OCI-LY1 (cell line): ENCODE data around the gene LMX1B.

Source experiments
- CTCF ChIP-seq: fragments of 200-600 bp; sonication (generic), shearing (Covaris generic); IDR thresholded peaks from 2 replicates; pipeline ENCODE4 v1.5.1; 2017; ENCODE audit warnings: mild to moderate bottlenecking, antibody characterized with exemption, low read length, moderate library complexity, mixed read lengths
- EZH2 ChIP-seq: fragments of 200-600 bp; sonication (generic), shearing (Covaris generic); IDR thresholded peaks from 2 replicates; pipeline ENCODE4 v1.8.0; 2017; ENCODE audit warnings: borderline replicate concordance, mixed run types, mild to moderate bottlenecking, antibody characterized with exemption, low read length, moderate library complexity, mixed read lengths

- TF ChIP-seq CTCF (no peak), EZH2 (no peak)
These were observed 3.9 kb upstream of the LMX1B start for GRCh38 chr9:126609711-126610388.
